HepG2 (cell line): ENCODE data around the gene FKBP10. TPM values are rescaled to one million over a fixed set of nuclear protein-coding genes. Genes with fewer than 3 reads are reported as not detected.
A peak's percentile ranks its signal among the peaks of the same experiment; 100 is the strongest.

Experiments used
- ATAC-seq: fragments of 200-7000 bp; cut with Tn5 transposase; 3 replicates; pipeline ENCODE4 v1.9.1; 2020; ENCODE audit warnings: mild to moderate bottlenecking, moderate library complexity
- BruUV-seq: library from RNA; stranded (reverse); fragments of 400-500 nt; replicated peaks from 2 replicates; lab custom pipeline; 2021; lab: Mats Ljungman, UMichigan
- CTCF ChIA-PET: fragments of 300-600 bp; formaldehyde crosslinking; extraction: SDS; loops from one replicate; lab custom pipeline; 2021; ENCODE audit warnings: low total read pairs, inconsistent platforms, low intra/inter-chr PET ratio; lab: Yijun Ruan, JAX
- POLR2A ChIA-PET: fragments of 350-600 bp; sonication (Branson Sonifier 250); formaldehyde crosslinking; loops from one replicate; lab custom pipeline; 2020; ENCODE audit warnings: antibody characterized with exemption, inconsistent platforms; lab: Yijun Ruan, JAX
- DNase-seq: peaks from one replicate; pipeline ENCODE4 v3.0.0-alpha.2; 2015; ENCODE audit warnings: low spot score
- FAIRE-seq: peaks from 3 replicates; lab custom pipeline; 2011; peaks lifted over from hg19 to GRCh38; lab: Jason Lieb, UNC
- H2AFZ ChIP-seq: one replicate; pipeline ENCODE4 v1.6.1; 2011; ENCODE audit warnings: low read length, inconsistent platforms
- H3K27ac ChIP-seq: fragments of 300-600 bp; 3 replicates; pipeline ENCODE4 v1.8.0; 2011; ENCODE audit warnings: mixed run types, mild to moderate bottlenecking, mixed read lengths, low read length, inconsistent platforms; ENCODE audit not compliant: insufficient read depth; ENCODE audit errors: extremely low read length
- H3K27me3 ChIP-seq, 2 experiments: fragments of 200-600 bp in 1 of 2; 2 replicates in 1 of 2; 3 replicates in 1 of 2; pipeline versions ENCODE4 v1.6.0 to v1.8.0; 2011; ENCODE audit warnings: low read length in 2 of 2, mild to moderate bottlenecking in 2 of 2, moderate library complexity in 2 of 2, inconsistent platforms in 1 of 2; ENCODE audit not compliant: insufficient read depth in 2 of 2, control insufficient read depth in 1 of 2
- H3K36me3 ChIP-seq, 2 experiments: fragments of 200-600 bp in 1 of 2; replicated peaks in 1 of 2; 2 replicates in 1 of 2; 3 replicates in 1 of 2; pipeline versions ENCODE4 v1.5.1 to v1.8.0; 2011; ENCODE audit warnings: low read length in 2 of 2, inconsistent platforms in 1 of 2; ENCODE audit not compliant: insufficient read depth in 2 of 2, control insufficient read depth in 1 of 2
- H3K4me1 ChIP-seq: 2 replicates; pipeline ENCODE4 v1.5.1; 2012; ENCODE audit warnings: low read length, inconsistent platforms; ENCODE audit not compliant: insufficient read depth
- H3K4me2 ChIP-seq: 2 replicates; pipeline ENCODE4 v1.6.0; 2011; ENCODE audit warnings: low read depth, low read length, inconsistent platforms
- H3K4me3 ChIP-seq, 3 experiments: fragments of 200-600 bp in 1 of 3; sonication (generic), shearing (Covaris generic) in 1 of 3; replicated peaks in 1 of 3; 2 replicates each; pipeline ENCODE4 v1.5.1; 2011 to 2016; ENCODE audit warnings: low read length in 3 of 3, inconsistent platforms in 2 of 3, low read depth in 2 of 3, mild to moderate bottlenecking in 2 of 3, control low read depth in 1 of 3, mixed read lengths in 1 of 3; ENCODE audit not compliant: insufficient read depth in 1 of 3
- H3K79me2 ChIP-seq: one replicate; pipeline ENCODE4 v1.6.1; 2011; ENCODE audit warnings: low read length, inconsistent platforms; ENCODE audit not compliant: insufficient read depth
- H3K9ac ChIP-seq: 2 replicates; pipeline ENCODE4 v1.6.0; 2011; ENCODE audit warnings: mild to moderate bottlenecking, low read depth, low read length, inconsistent platforms; ENCODE audit not compliant: insufficient read depth
- H3K9me3 ChIP-seq: 2 replicates; pipeline ENCODE4 v1.5.1; 2012; ENCODE audit warnings: mild to moderate bottlenecking, low read length
- H4K20me1 ChIP-seq: 2 replicates; pipeline ENCODE4 v1.6.0; 2011; ENCODE audit warnings: inconsistent platforms, mild to moderate bottlenecking, low read length, moderate library complexity; ENCODE audit not compliant: insufficient read depth
- ARNT ChIP-seq: fragments of 450-650 bp; IDR thresholded peaks from 2 replicates; pipeline ENCODE4 v1.6.1; 2017
- FOXP1 ChIP-seq, 2 experiments: fragments of 450-650 bp in 1 of 2; IDR thresholded peaks; 2 replicates each; pipeline ENCODE4 v1.6.1; 2017 to 2018; ENCODE audit warnings: antibody characterized with exemption in 1 of 2
- HMG20B ChIP-seq: conservative IDR thresholded peaks from 2 replicates; pipeline ENCODE4 v1.6.1; 2016; ENCODE audit warnings: missing genetic modification reagents, missing compliant biosample characterization
- HOXD1 ChIP-seq: sonication (generic); formaldehyde crosslinking; IDR thresholded peaks from 2 replicates; pipeline ENCODE4 v1.5.0; 2020; ENCODE audit warnings: missing genetic modification reagents
- KDM3A ChIP-seq: IDR thresholded peaks from 2 replicates; pipeline ENCODE4 v1.6.1; 2018; ENCODE audit warnings: low read depth, missing compliant biosample characterization
- KDM5B ChIP-seq: sonication (generic); formaldehyde crosslinking; IDR thresholded peaks from 2 replicates; pipeline ENCODE4 v1.4.0; 2020; ENCODE audit warnings: missing genetic modification reagents, mild to moderate bottlenecking, borderline replicate concordance
- MAFF ChIP-seq: IDR thresholded peaks from 2 replicates; pipeline ENCODE4 v1.6.1; 2011; ENCODE audit warnings: low read depth, low read length, improper control_type of control experiment
- MAFK ChIP-seq, 2 experiments: IDR thresholded peaks in 1 of 2; conservative IDR thresholded peaks in 1 of 2; 2 replicates each; pipeline ENCODE4 v1.6.1; 2011; ENCODE audit warnings: improper control_type of control experiment in 2 of 2, low read length in 2 of 2
- MZF1 ChIP-seq: sonication (generic); formaldehyde crosslinking; IDR thresholded peaks from 2 replicates; pipeline ENCODE4 v1.8.1; 2023; ENCODE audit warnings: mild to moderate bottlenecking, missing genetic modification reagents, borderline replicate concordance
- NFE2 ChIP-seq: sonication (generic); formaldehyde crosslinking; IDR thresholded peaks from 2 replicates; pipeline ENCODE4 v1.4.0; 2020; ENCODE audit warnings: missing genetic modification reagents
- NFYB ChIP-seq: sonication (generic); formaldehyde crosslinking; IDR thresholded peaks from 2 replicates; pipeline ENCODE4 v1.4.0; 2020; ENCODE audit warnings: missing genetic modification reagents
- ZBTB21 ChIP-seq: sonication (generic); formaldehyde crosslinking; IDR thresholded peaks from 2 replicates; pipeline ENCODE4 v1.4.0; 2020; ENCODE audit warnings: missing genetic modification reagents
- ZMAT3 ChIP-seq: sonication (generic); formaldehyde crosslinking; conservative IDR thresholded peaks from 2 replicates; pipeline ENCODE4 v1.7.0; 2021; ENCODE audit warnings: missing genetic modification reagents
- ZNF3 ChIP-seq: IDR thresholded peaks from 2 replicates; pipeline ENCODE4 v1.7.0; 2017; ENCODE audit warnings: inconsistent platforms
- ZNF30 ChIP-seq: sonication (generic); formaldehyde crosslinking; IDR thresholded peaks from 2 replicates; pipeline ENCODE4 v1.5.0; 2020; ENCODE audit warnings: mild to moderate bottlenecking, missing genetic modification reagents
- ZNF605 ChIP-seq: sonication (generic); formaldehyde crosslinking; IDR thresholded peaks from 2 replicates; pipeline ENCODE4 v1.8.0; 2022; ENCODE audit warnings: mild to moderate bottlenecking, missing genetic modification reagents
- ZNF614 ChIP-seq: IDR thresholded peaks from 2 replicates; pipeline ENCODE4 v1.6.1; 2018; ENCODE audit warnings: missing biosample characterization, missing genetic modification reagents, inconsistent platforms, borderline replicate concordance
- WGBS: methylation state at CpG from one replicate; pipeline ENCODE4 v1.1.6; 2017; ENCODE audit warnings: low lambda C conversion rate; 5-methylcytosine and 5-hydroxymethylcytosine counted together
- in situ Hi-C: cut with HindIII; loops from 2 replicates; pipeline ENCODE4 v1.10.0; 2017; ENCODE audit warnings: low pct_unique_long_range_greater_than_20kb; ENCODE audit not compliant: extremely low pct_ligation_motif_present
- intact Hi-C: fragments of 100-400 bp; cut with micrococcal nuclease; formaldehyde crosslinking; loops from one replicate; pipeline ENCODE4 v1.10.0; 2022; ENCODE audit not compliant: unreplicated experiment
- polyA plus RNA-seq, 8 experiments: library from polyadenylated mRNA; depleted of rRNA in 3 of 8; stranded (reverse) in 7 of 8; unstranded in 1 of 8; fragments of >200 nt; fragmentation: Illumina TruSeq in 4 of 8; extraction: Trizol in 4 of 8; gene quantifications; 2 replicates each; pipeline versions ENCODE4 v1.2.1 to v1.2.3, GENCODE V29; 2011 to 2016; ENCODE audit warnings: low read depth in 4 of 8, missing spikeins in 1 of 8, mixed read lengths in 1 of 8; ENCODE audit not compliant: insufficient read depth in 1 of 8
- total RNA-seq, 5 experiments: library from RNA; depleted of rRNA; stranded (reverse); fragments of >200 nt; fragmentation: Illumina TruSeq; extraction: Trizol; gene quantifications; 2 replicates each; pipeline ENCODE4 v1.2.3, GENCODE V29; 2016; ENCODE audit warnings: low read depth in 1 of 5
- TF ChIP-seq, protein P1 (sequence below): sonication (generic); formaldehyde crosslinking; IDR thresholded peaks from 2 replicates; pipeline ENCODE4 v1.5.0; 2020; ENCODE audit warnings: mild to moderate bottlenecking, missing genetic modification reagents, borderline replicate concordance

FKBP10 gene
- total and polyA plus RNA-seq, 2 of the 13 experiments (the other 11 are each of a cell fraction or from before 2014, with no cell fraction given): 149 to 573 TPM

- peak; percentile 77 for DNase-seq
- ChIA-PET CTCF (interaction anchor here (1.2 to 1.4 kb wide), 2 partner anchors 8 to 24 kb away, joined by 5 read pairs; partner anchors contain the start of gene JUP), POLR2A (interaction anchor here (0.8 to 3.6 kb wide), 21 partner anchors 8 to 188 kb away, joined by 3 to 95 read pairs (median 5); partner anchors contain the start of genes EIF1, FKBP10, HAP1 and JUP)
- H3K36me3 ChIP-seq: no peaks in the 10 kb centered on the region; a peak in 1 of 5 replicates
- H2AFZ ChIP-seq: no peak overlapping the region
- FAIRE-seq: peak; percentile 89
- in situ Hi-C loops (no loop called here), intact Hi-C loops (loop anchor here (1.0 kb wide), 3 partner anchors 9 to 182 kb away; partner anchors contain the start of gene JUP)
- peak; percentile 61 for ATAC-seq
- H3K4me1 ChIP-seq: peaks cover 60% of the 10 kb centered on the region
- no peaks in the 10 kb centered on the region for H3K27me3 ChIP-seq
- H3K27ac ChIP-seq: peak overlapping the region; percentile 75
- BruUV-seq: no TSS peak
- 4% methylated on average over 12 of the region's 12 CpGs for WGBS
- no peaks in the 10 kb centered on the region; the same call in 1 of the 2 replicates for H4K20me1 ChIP-seq
- H3K4me3 ChIP-seq: peak overlapping the region; percentile 24 to 60 (median 42)
- H3K79me2 ChIP-seq: no peaks in the 10 kb centered on the region
- no peaks in the 10 kb centered on the region for H3K9me3 ChIP-seq
- peak overlapping the region; percentile 84 for H3K4me2 ChIP-seq
- H3K9ac ChIP-seq: peak overlapping the region; percentile 64
- TF ChIP-seq ARNT (no peak), MAFK (conservative IDR thresholded peaks at IDR 0.05 in 1 of 2, IDR thresholded peaks at IDR 0.05 in 1 of 2; ENCODE audit: low read length in 2 of 2) (no peak), ZBTB21 (CRISPR knock-in tag) (no peak), ZNF30 (CRISPR knock-in tag) (no peak), ZNF614 (CRISPR knock-in tag) (peak; percentile 79; the same call in 1 of the 2 replicates), NFYB (CRISPR knock-in tag) (no peak), ZNF3 (CRISPR knock-in tag) (no peak), ZNF605 (CRISPR knock-in tag) (no peak; the same call in 1 of the 2 replicates), KDM3A (CRISPR knock-in tag) (peak; percentile 41; the same call in 1 of the 2 replicates), KDM5B (peak; percentile 83), NFE2 (CRISPR knock-in tag) (no peak), MAFF (no peak), HOXD1 (CRISPR knock-in tag) (0 out of 2 replicates have a peak, but pooled peaks have one; percentile 39), FOXP1 (IDR thresholded peaks at IDR 0.05) (no peak), FOXP1 (CRISPR knock-in tag; IDR thresholded peaks at IDR 0.05) (0 out of 2 replicates have a peak, but pooled peaks have one; percentile 60), ZMAT3 (CRISPR knock-in tag) (0 out of 2 replicates have a peak, but pooled peaks have one; percentile 26), MZF1 (CRISPR knock-in tag) (no peak), HMG20B (CRISPR knock-in tag) (no peak; the same call in 1 of the 2 replicates)
- TF ChIP-seq, protein P1, sequence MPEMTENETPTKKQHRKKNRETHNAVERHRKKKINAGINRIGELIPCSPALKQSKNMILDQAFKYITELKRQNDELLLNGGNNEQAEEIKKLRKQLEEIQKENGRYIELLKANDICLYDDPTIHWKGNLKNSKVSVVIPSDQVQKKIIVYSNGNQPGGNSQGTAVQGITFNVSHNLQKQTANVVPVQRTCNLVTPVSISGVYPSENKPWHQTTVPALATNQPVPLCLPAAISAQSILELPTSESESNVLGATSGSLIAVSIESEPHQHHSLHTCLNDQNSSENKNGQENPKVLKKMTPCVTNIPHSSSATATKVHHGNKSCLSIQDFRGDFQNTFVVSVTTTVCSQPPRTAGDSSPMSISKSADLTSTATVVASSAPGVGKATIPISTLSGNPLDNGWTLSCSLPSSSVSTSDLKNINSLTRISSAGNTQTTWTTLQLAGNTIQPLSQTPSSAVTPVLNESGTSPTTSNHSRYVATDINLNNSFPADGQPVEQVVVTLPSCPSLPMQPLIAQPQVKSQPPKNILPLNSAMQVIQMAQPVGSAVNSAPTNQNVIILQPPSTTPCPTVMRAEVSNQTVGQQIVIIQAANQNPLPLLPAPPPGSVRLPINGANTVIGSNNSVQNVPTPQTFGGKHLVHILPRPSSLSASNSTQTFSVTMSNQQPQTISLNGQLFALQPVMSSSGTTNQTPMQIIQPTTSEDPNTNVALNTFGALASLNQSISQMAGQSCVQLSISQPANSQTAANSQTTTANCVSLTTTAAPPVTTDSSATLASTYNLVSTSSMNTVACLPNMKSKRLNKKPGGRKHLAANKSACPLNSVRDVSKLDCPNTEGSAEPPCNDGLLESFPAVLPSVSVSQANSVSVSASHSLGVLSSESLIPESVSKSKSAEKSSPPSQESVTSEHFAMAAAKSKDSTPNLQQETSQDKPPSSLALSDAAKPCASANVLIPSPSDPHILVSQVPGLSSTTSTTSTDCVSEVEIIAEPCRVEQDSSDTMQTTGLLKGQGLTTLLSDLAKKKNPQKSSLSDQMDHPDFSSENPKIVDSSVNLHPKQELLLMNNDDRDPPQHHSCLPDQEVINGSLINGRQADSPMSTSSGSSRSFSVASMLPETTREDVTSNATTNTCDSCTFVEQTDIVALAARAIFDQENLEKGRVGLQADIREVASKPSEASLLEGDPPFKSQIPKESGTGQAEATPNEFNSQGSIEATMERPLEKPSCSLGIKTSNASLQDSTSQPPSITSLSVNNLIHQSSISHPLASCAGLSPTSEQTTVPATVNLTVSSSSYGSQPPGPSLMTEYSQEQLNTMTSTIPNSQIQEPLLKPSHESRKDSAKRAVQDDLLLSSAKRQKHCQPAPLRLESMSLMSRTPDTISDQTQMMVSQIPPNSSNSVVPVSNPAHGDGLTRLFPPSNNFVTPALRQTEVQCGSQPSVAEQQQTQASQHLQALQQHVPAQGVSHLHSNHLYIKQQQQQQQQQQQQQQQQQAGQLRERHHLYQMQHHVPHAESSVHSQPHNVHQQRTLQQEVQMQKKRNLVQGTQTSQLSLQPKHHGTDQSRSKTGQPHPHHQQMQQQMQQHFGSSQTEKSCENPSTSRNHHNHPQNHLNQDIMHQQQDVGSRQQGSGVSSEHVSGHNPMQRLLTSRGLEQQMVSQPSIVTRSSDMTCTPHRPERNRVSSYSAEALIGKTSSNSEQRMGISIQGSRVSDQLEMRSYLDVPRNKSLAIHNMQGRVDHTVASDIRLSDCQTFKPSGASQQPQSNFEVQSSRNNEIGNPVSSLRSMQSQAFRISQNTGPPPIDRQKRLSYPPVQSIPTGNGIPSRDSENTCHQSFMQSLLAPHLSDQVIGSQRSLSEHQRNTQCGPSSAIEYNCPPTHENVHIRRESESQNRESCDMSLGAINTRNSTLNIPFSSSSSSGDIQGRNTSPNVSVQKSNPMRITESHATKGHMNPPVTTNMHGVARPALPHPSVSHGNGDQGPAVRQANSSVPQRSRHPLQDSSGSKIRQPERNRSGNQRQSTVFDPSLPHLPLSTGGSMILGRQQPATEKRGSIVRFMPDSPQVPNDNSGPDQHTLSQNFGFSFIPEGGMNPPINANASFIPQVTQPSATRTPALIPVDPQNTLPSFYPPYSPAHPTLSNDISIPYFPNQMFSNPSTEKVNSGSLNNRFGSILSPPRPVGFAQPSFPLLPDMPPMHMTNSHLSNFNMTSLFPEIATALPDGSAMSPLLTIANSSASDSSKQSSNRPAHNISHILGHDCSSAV: no peak
These were observed 35.1 kb upstream of the FKBP10 start for GRCh38 chr17:41777574-41778188.
